ENCODE measurements around the gene TADA2B.

The TADA2B gene

GRCh38 chr4:7031558-7032449 lies 11.4 kb upstream of the TADA2B start:
- H3K36me3 ChIP-seq, result peaks cover 25 to 58% (median 33%) of the 10 kb centered on the region in 3 donors
- H3K27ac ChIP-seq, result no peak overlapping the region
- no peaks in the 10 kb centered on the region for H3K4me1 ChIP-seq
- intact Hi-C loops (cut with DNase I; ENCODE audit: low total_unique reads), result no loop called here
- TF ChIP-seq CTCF (IDR thresholded peaks at IDR 0.05), result no peak
- DNase-seq, result no peak
- H3K27me3 ChIP-seq, result no peaks in the 10 kb centered on the region
- no peaks in the 10 kb centered on the region for H3K9me3 ChIP-seq
- H3K4me3 ChIP-seq, result no peak overlapping the region

- no peak overlapping the region for H3K4me3 ChIP-seq
- no peaks in the 10 kb centered on the region for H3K9me3 ChIP-seq
- peaks cover 25 to 51% (median 33%) of the 10 kb centered on the region in 3 donors for H3K36me3 ChIP-seq
- H3K4me1 ChIP-seq, result no peaks in the 10 kb centered on the region
- H3K27me3 ChIP-seq, result no peaks in the 10 kb centered on the region
- DNase-seq, result no peak
- no peak overlapping the region for H3K27ac ChIP-seq
- TF ChIP-seq CTCF (IDR thresholded peaks at IDR 0.05), result no peak
- intact Hi-C loops (cut with DNase I; ENCODE audit: low total_unique reads), result no loop called here
Measured at GRCh38 chr4:7032596-7032995, 10.6 kb upstream of the TADA2B start.

GRCh38 chr4:7034262-7035081 lies 8.7 kb upstream of the TADA2B start:
- no peaks in the 10 kb centered on the region for H3K4me1 ChIP-seq
- no peak overlapping the region for H3K4me3 ChIP-seq
- H3K9me3 ChIP-seq, result no peaks in the 10 kb centered on the region
- no peak for TF ChIP-seq CTCF (IDR thresholded peaks at IDR 0.05)
- no peak overlapping the region for H3K27ac ChIP-seq
- no peaks in the 10 kb centered on the region for H3K27me3 ChIP-seq
- H3K36me3 ChIP-seq, result peaks cover 25 to 36% (median 32%) of the 10 kb centered on the region in 3 donors
- DNase-seq, result no peak
- intact Hi-C loops (cut with DNase I; ENCODE audit: low total_unique reads), result no loop called here

GRCh38 chr4:7037425-7037824 lies 5.7 kb upstream of the TADA2B start:
- no peaks in the 10 kb centered on the region for H3K9me3 ChIP-seq
- no peak overlapping the region for H3K27ac ChIP-seq
- intact Hi-C loops (cut with DNase I; ENCODE audit: low total_unique reads), result no loop called here
- no peak overlapping the region for H3K4me3 ChIP-seq
- H3K36me3 ChIP-seq, result peaks cover 0 to 8% (median 3%) of the 10 kb centered on the region in 3 donors
- DNase-seq, result no peak
- TF ChIP-seq CTCF (IDR thresholded peaks at IDR 0.05), result no peak
- H3K4me1 ChIP-seq, result peaks cover 0 to 12% (median 10%) of the 10 kb centered on the region in 4 donors
- H3K27me3 ChIP-seq, result no peaks in the 10 kb centered on the region

- Histone ChIP-seq H3K4me3 (no peak overlapping the region), H3K27ac (no peak overlapping the region), H3K27me3 (no peaks in the 10 kb centered on the region), H3K9me3 (no peaks in the 10 kb centered on the region), H3K36me3 (no peaks in the 10 kb centered on the region), H3K4me1 (peaks cover 0 to 30% (median 25%) of the 10 kb centered on the region in 4 donors)
- no peak for DNase-seq
- intact Hi-C loops (cut with DNase I; ENCODE audit: low total_unique reads), result loop anchor here (5.0 to 10.0 kb wide), 2 partner anchors 53 to 256 kb away; partner anchors contain the start of gene KIAA0232
- TF ChIP-seq CTCF (IDR thresholded peaks at IDR 0.05), result no peak
Measured at GRCh38 chr4:7040765-7041164, 2.4 kb upstream of the TADA2B start.

All from tibial artery (tissue), 4 donors.